Fibroblast of pulmonary artery (primary cell): ENCODE data around the gene DNAJB4.
A peak's percentile ranks its signal among the peaks of the same experiment; 100 is the strongest.

Source experiments
- DNase-seq: peaks from one replicate; pipeline ENCODE4 v3.0.0-alpha.2; 2010; ENCODE audit warnings: low read depth
- H3K4me3 ChIP-seq: replicated peaks from 2 replicates; pipeline ENCODE4 v1.5.1; 2011; ENCODE audit warnings: low read depth, mild to moderate bottlenecking, control low read depth, low read length, moderate library complexity
- CTCF ChIP-seq: IDR thresholded peaks from 2 replicates; pipeline ENCODE4 v1.5.1; 2011; ENCODE audit warnings: mild to moderate bottlenecking, control low read depth, low read length, inconsistent platforms; ENCODE audit errors: missing control alignments

DNAJB4 gene

DNA sequence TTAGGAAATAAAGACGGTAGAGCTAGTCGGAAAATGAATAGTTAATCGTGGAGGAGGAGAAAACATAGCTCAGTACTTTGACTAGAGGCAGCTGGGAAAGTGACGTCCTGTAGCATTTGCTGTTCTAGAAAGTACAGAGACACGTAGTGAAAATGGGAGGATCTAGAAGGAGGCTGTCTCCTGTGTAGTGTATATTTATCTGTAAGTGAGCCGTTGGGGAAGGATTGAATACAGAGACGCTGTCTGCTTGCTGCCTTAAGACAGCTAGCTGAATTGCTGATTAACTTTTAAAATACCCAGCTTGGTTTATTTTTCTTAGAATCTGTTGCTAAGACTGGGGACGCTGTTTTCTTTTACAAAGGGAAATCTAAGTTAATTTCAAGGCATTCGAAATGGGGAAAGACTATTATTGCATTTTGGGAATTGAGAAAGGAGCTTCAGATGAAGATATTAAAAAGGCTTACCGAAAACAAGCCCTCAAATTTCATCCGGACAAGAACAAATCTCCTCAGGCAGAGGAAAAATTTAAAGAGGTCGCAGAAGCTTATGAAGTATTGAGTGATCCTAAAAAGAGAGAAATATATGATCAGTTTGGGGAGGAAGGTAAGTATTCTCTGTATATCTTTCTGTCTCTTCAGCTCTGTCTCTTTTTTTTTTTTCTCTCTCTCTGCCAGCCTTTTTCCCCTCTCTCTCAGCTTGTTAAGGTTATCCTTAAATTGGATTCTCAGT is at the start of gene DNAJB4:
TSS of gene DNAJB4 (plus strand) at position 221 of the 729 bp plus-strand sequence. CDS start at position 393, 172 bp downstream.
- no peak for TF ChIP-seq CTCF
- peak within 1 kb of the TSS; percentile 82 for H3K4me3 ChIP-seq
- DNase-seq: peak; percentile 99

GRCh38 chr1:77955709-77956108 is 49.0 kb upstream of the DNAJB4 start:
- no peak for TF ChIP-seq CTCF
- no peak for DNase-seq
- H3K4me3 ChIP-seq: no peak overlapping the region

DNA sequence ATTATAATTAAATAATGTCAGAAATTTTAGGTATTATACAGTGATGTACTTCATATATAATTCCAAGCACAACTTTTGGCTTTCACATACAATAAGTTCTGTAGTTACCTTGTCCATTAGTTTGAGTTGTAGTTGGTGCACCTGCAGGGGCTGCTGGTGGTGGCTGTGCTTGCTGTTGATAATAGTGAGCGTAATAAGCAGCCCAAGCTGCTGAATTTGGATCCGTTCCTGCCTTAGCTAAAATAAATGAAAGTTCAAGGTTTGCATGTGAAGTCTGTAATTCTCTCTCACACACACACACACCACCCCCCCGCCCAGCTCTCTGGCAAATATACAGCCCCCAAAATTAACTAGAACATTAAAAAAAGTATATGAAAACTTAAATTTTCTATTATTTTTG is 48.3 kb upstream of the DNAJB4 start:
- no peak overlapping the region for H3K4me3 ChIP-seq
- no peak for DNase-seq
- no peak for TF ChIP-seq CTCF

GRCh38 chr1:77958391-77958790 is 46.3 kb upstream of the DNAJB4 start:
- DNase-seq: no peak
- no peak overlapping the region for H3K4me3 ChIP-seq
- no peak for TF ChIP-seq CTCF

GRCh38 chr1:77958850-77959249 is 45.9 kb upstream of the DNAJB4 start:
- no peak overlapping the region for H3K4me3 ChIP-seq
- DNase-seq: no peak

DNA sequence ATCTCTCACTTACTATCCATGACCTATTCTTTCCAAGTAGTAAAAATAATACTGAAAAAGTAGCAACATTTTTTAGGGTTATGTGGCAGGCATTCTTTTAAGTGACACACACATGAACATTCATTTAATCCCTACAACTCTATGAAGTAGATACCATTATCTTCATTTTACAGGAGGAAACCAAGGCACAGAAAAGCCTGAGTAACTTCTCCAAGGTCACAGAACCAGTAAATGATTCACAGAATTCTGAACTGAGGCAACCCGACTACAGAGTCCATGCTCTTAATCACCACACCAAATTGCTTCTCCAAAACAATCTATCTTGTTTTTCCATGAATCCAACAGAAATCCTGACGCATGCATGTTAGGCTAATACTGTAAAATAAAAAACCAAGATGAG is 43.3 kb upstream of the DNAJB4 start:
- no peak for DNase-seq
- no peak for TF ChIP-seq CTCF

More at GRCh38 chr1:77958850-77959249, 45.9 kb upstream of the DNAJB4 start:
- no peak for TF ChIP-seq CTCF

GRCh38 chr1:77966291-77966690 is 38.4 kb upstream of the DNAJB4 start:
- no peak for TF ChIP-seq CTCF
- no peak for DNase-seq
- H3K4me3 ChIP-seq: no peak overlapping the region

More for the DNA sequence above, 43.3 kb upstream of the DNAJB4 start:
- H3K4me3 ChIP-seq: no peak overlapping the region
